Central memory CD8-positive, alpha-beta T cell (primary cell): ENCODE data around the gene PAGE3.

Source experiments
- ATAC-seq: fragments of 150-1000 bp; cut with Tn5 transposase; replicated peaks from 2 replicates; pipeline ENCODE4 v1.10.0; 2022; ENCODE audit warnings: mild to moderate bottlenecking, moderate FRiP score, moderate number of reproducible peaks; ENCODE audit not compliant: poor library complexity, severe bottlenecking; ENCODE audit errors: extremely low read depth
- DNase-seq, 2 donors: peaks; one replicate each; pipeline ENCODE4 v3.0.0; 2021; ENCODE audit warnings: low spot score in 2 of 2
- H3K27ac Mint-ChIP-seq: one replicate; pipeline ENCODE4 v1.8.0; 2022; ENCODE audit warnings: low read depth, mild to moderate bottlenecking, moderate library complexity, mixed read lengths
- H3K27me3 Mint-ChIP-seq: one replicate; pipeline ENCODE4 v1.8.0; 2022; ENCODE audit warnings: mixed read lengths
- H3K36me3 Mint-ChIP-seq: one replicate; pipeline ENCODE4 v1.8.0; 2022; ENCODE audit warnings: mild to moderate bottlenecking, moderate library complexity, mixed read lengths; ENCODE audit not compliant: insufficient read depth
- H3K4me1 Mint-ChIP-seq: one replicate; pipeline ENCODE4 v1.8.0; 2022; ENCODE audit warnings: mixed read lengths
- H3K4me3 Mint-ChIP-seq: one replicate; pipeline ENCODE4 v1.8.0; 2022; ENCODE audit warnings: mild to moderate bottlenecking, moderate library complexity, mixed read lengths
- H3K9me3 Mint-ChIP-seq: one replicate; pipeline ENCODE4 v1.8.0; 2022; ENCODE audit warnings: mixed read lengths

The PAGE3 gene

GRCh38 chrX:55264816-55265215, at the start of gene PAGE3:
Gene PAGE3, minus strand, starts transcription at chrX:55264916. Its CDS starts 1,013 bp downstream, at chrX:55263903.
- Mint-ChIP-seq H3K4me1 (no peaks in the 10 kb centered on the region), H3K27ac (no peak within 1 kb of the TSS), H3K27me3 (no peaks in the 10 kb centered on the region), H3K9me3 (no peaks in the 10 kb centered on the region), H3K36me3 (no peaks in the 10 kb centered on the region), H3K4me3 (no peak within 1 kb of the TSS)
- DNase-seq (no peak), ATAC-seq (no peak)

- H3K36me3 Mint-ChIP-seq, result peaks cover 3% of the 10 kb centered on the region
- no peaks in the 10 kb centered on the region for H3K4me1 Mint-ChIP-seq
- DNase-seq, result no peak
- H3K9me3 Mint-ChIP-seq, result no peaks in the 10 kb centered on the region
- no peak for ATAC-seq
- H3K27ac Mint-ChIP-seq, result no peak overlapping the region
- H3K27me3 Mint-ChIP-seq, result peaks cover 7% of the 10 kb centered on the region
- no peak overlapping the region for H3K4me3 Mint-ChIP-seq
Observed at GRCh38 chrX:55312655-55313054, 47.9 kb upstream of the PAGE3 start.

- no peaks in the 10 kb centered on the region for H3K27me3 Mint-ChIP-seq
- DNase-seq, result no peak
- no peak overlapping the region for H3K27ac Mint-ChIP-seq
- ATAC-seq, result no peak
- no peaks in the 10 kb centered on the region for H3K9me3 Mint-ChIP-seq
- no peaks in the 10 kb centered on the region for H3K36me3 Mint-ChIP-seq
- no peak overlapping the region for H3K4me3 Mint-ChIP-seq
- no peaks in the 10 kb centered on the region for H3K4me1 Mint-ChIP-seq
Observed at GRCh38 chrX:55290963-55291362, 26.2 kb upstream of the PAGE3 start.

- ATAC-seq (no peak), DNase-seq (no peak)
- Mint-ChIP-seq H3K36me3 (peaks cover 1% of the 10 kb centered on the region), H3K4me1 (no peaks in the 10 kb centered on the region), H3K9me3 (no peaks in the 10 kb centered on the region), H3K27me3 (no peaks in the 10 kb centered on the region), H3K27ac (no peak overlapping the region), H3K4me3 (no peak overlapping the region)
Observed at GRCh38 chrX:55279832-55280231, 15.1 kb upstream of the PAGE3 start.

GRCh38 chrX:55260806-55261205, 3.9 kb downstream of the PAGE3 start:
- ATAC-seq, result no peak
- no peak overlapping the region for H3K4me3 Mint-ChIP-seq
- no peaks in the 10 kb centered on the region for H3K9me3 Mint-ChIP-seq
- no peaks in the 10 kb centered on the region for H3K27me3 Mint-ChIP-seq
- H3K27ac Mint-ChIP-seq, result no peak overlapping the region
- H3K4me1 Mint-ChIP-seq, result no peaks in the 10 kb centered on the region
- DNase-seq, result no peak
- H3K36me3 Mint-ChIP-seq, result no peaks in the 10 kb centered on the region

GRCh38 chrX:55253528-55253927, 11.2 kb downstream of the PAGE3 start:
- no peaks in the 10 kb centered on the region for H3K36me3 Mint-ChIP-seq
- no peaks in the 10 kb centered on the region for H3K9me3 Mint-ChIP-seq
- no peak overlapping the region for H3K4me3 Mint-ChIP-seq
- no peak for DNase-seq
- peaks cover 19% of the 10 kb centered on the region for H3K27me3 Mint-ChIP-seq
- no peaks in the 10 kb centered on the region for H3K4me1 Mint-ChIP-seq
- ATAC-seq, result no peak
- no peak overlapping the region for H3K27ac Mint-ChIP-seq

GRCh38 chrX:55240788-55241340, 23.9 kb downstream of the PAGE3 start:
- Mint-ChIP-seq H3K4me3 (no peak overlapping the region), H3K4me1 (no peaks in the 10 kb centered on the region), H3K9me3 (no peaks in the 10 kb centered on the region), H3K27me3 (peaks cover 31% of the 10 kb centered on the region), H3K36me3 (peaks cover 2% of the 10 kb centered on the region), H3K27ac (no peak overlapping the region)
- ATAC-seq (no peak), DNase-seq (no peak)

GRCh38 chrX:55220119-55220794, 44.5 kb downstream of the PAGE3 start, which contains the start of gene PAGE5:
Gene PAGE5, plus strand, starts transcription at chrX:55220346. Its CDS starts 1,037 bp downstream, at chrX:55221383.
- ATAC-seq, result no peak
- Mint-ChIP-seq H3K27me3 (peaks cover 11% of the 10 kb centered on the region), H3K9me3 (no peaks in the 10 kb centered on the region), H3K36me3 (no peaks in the 10 kb centered on the region), H3K4me3 (no peak within 1 kb of the TSS), H3K4me1 (no peaks in the 10 kb centered on the region), H3K27ac (no peak within 1 kb of the TSS)
- DNase-seq, result no peak

- ATAC-seq, result no peak
- H3K27me3 Mint-ChIP-seq, result peaks cover under 1% of the 10 kb centered on the region
- H3K4me1 Mint-ChIP-seq, result peaks cover 5% of the 10 kb centered on the region
- no peak overlapping the region for H3K4me3 Mint-ChIP-seq
- no peak for DNase-seq
- H3K36me3 Mint-ChIP-seq, result no peaks in the 10 kb centered on the region
- H3K27ac Mint-ChIP-seq, result no peak overlapping the region
- no peaks in the 10 kb centered on the region for H3K9me3 Mint-ChIP-seq
Observed at GRCh38 chrX:55213381-55213780, 51.3 kb downstream of the PAGE3 start.

- DNase-seq (no peak), ATAC-seq (no peak)
- H3K4me1 Mint-ChIP-seq, result peaks cover 5% of the 10 kb centered on the region
- no peak overlapping the region for H3K27ac Mint-ChIP-seq
- no peak overlapping the region for H3K4me3 Mint-ChIP-seq
- no peaks in the 10 kb centered on the region for H3K36me3 Mint-ChIP-seq
- no peaks in the 10 kb centered on the region for H3K9me3 Mint-ChIP-seq
- no peaks in the 10 kb centered on the region for H3K27me3 Mint-ChIP-seq
Observed at GRCh38 chrX:55210931-55211677, 53.6 kb downstream of the PAGE3 start.
